GM21390 (cell line): ENCODE measurements around the gene TRIP10.

Experiments
- ATAC-seq: cut with Tn5 transposase; IDR thresholded peaks from one replicate; pipeline ENCODE4 v1.9.1; 2021; ENCODE audit not compliant: unreplicated experiment

TRIP10 gene

GRCh38 chr19:6725513-6726231, 13.8 kb upstream of the TRIP10 start:
- ATAC-seq, result no peak

DNA sequence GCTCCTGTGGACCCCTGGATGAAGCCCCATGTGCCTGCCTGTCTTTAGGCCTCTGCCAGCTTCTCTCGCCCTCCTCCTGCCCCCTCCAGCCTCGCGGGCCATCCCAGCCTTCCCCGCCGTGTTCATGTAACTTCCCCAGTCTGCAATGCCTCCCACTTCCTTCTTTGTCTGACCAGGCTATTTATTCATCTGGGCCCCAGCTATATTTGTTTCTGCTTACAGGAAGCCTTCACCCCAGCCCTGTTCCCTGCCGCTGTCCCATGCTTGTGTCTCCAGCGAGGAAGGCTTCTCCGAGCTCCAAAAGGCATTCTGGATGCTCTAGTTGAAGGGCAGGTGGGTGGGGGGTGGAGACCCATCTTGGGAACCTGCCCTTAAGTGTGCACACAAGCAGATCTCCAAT, 11.1 kb upstream of the TRIP10 start:
- ATAC-seq, result no peak

- no peak for ATAC-seq
Measured at GRCh38 chr19:6729573-6730152, 9.8 kb upstream of the TRIP10 start.

DNA sequence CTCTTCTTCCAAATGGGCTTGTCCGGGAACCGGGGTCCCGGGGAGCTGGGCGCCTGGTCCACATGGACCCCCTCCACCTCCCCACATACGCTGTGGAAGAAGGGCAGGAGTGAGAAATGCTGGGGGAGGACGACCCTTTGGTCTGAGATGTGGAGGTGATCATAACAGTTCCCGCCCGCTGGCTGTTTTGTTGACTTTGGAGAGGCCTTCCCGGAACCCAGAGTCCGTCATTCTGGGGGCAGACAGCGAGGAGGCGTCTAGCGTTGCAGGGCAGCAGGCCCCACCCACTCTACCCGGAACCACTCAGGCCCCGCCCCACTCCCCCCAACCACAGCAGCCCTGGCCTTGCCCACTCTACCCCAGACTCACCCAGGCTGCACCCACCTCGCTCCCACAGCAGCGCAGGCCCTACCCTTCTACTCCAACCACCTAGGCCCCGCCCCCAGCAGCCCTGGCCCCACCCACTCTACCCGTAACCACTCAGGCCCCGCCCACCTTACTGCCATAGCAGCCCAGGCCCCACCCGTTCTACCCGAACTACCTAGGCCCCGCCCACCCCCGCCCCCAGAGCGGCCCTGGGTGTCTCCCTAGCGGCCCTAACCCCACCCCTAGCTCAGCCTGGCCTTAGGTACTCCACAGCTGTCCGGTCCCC, 9.2 kb upstream of the TRIP10 start:
- no peak for ATAC-seq

- no peak for ATAC-seq
Measured at GRCh38 chr19:6730941-6731670, 8.4 kb upstream of the TRIP10 start.

DNA sequence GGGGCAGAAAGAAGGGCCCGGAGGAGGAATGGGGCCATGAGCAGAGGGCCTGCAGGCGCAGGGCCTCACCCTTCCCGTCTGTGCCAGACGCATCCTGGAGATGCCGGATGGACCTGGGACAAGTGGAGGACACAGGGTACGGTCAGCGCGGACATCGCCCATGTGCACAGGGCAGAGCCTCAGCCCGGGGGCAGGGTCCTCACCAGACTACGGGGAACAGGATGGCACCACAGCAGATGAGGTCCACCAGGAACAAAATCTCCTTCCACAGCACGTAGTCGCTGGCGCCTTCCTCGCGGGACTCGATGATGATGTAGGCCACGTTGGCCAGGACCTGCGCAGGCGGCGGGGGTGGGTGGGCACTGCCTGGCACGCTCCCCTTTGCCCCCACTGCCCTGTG, 7.7 kb upstream of the TRIP10 start:
- ATAC-seq, result no peak

GRCh38 chr19:6732803-6733337, 6.6 kb upstream of the TRIP10 start:
- ATAC-seq, result no peak

- ATAC-seq, result no peak
Measured at GRCh38 chr19:6733338-6734095, 6.0 kb upstream of the TRIP10 start.

DNA sequence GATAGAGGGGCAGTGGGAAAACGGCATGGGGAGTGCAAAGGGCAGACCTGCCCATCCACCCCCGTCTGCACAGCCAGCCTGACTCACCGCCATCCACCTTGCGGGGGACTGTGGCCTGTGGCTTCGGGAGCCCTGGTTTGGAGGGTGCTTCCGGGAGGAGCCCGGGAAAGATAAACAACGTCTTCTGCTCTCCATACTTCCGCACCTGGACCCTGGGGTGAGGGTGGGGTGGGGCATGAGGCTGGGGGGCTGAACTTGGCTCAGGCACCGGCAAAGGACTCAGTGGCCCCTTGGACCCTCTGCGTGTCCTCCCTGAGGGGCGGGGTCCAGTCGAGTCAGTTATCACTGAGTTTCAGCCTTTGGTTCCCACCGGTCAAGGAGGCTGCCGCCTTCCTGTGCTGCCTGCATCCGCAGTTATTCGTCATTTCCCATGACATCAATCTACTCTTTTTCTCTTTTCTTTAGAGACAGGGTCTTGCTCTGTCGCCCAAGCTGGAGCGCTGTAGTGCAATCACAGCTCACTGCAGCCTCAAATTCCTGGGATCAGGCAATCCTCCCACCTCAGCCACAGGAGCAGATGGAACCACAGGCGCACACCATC, 5.3 kb upstream of the TRIP10 start:
- ATAC-seq, result no peak

- no peak for ATAC-seq
Measured at GRCh38 chr19:6735181-6735911, 4.1 kb upstream of the TRIP10 start.

DNA sequence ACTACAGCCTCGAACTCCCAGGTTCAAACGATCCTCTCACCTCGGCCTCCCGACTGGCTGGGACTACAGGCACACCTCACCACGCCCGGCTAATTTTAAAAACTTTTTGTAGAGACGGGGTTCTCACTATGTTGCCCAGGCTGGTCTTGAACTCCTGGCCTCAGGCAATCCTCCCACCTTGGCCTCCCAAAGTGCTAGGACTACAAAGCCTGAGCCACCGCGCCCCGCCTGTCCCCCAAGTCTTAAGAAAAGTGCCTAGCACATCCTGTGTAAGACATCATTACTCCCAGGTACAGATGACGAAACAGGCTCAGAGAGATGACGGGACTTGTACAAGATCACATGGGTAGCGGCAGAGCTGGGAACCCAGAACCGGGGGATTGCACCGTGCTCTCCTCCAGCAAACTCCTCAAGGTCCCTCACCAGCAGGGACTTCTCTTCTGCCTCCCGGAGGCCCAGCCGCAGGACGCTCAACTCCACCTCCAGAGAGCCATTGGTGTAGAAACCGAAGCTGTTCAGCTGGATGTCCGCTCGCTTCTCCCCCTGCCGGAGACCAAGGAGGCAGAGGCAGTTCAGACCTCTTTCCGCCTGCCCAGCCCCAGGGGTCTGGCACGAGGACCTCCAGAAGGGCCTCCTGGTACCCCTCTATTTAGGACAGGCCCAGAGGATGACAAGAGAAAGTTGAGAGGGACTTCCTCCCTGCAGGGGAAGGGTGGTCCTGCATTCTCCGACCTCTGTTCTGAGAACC, 3.1 kb upstream of the TRIP10 start:
- no peak for ATAC-seq

DNA sequence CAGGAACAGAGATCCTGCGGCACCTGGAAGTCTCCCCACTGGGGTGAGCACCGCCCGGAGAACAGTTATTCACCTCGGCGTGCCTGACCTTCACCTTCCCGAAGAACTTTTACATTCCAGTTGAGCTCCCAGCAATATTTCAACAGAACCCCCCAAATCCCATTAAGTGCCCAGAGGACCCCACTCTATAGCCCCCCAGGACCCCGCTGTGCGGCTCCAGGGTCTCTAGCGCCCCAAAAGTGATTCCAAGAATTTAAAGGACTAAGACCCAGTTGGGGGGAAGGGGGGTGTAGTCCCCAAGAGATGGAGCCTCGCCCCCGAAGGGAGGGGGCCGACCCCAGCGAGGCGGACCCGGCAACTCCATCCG, 2.6 kb upstream of the TRIP10 start:
- ATAC-seq, result no peak

- ATAC-seq, result peak; percentile 52
Measured at GRCh38 chr19:6737284-6737872, 2.1 kb upstream of the TRIP10 start, which contains the start of gene GPR108. Gene GPR108, minus strand, starts transcription at chr19:6737580. Its CDS starts 4 bp downstream, at chr19:6737576.

DNA sequence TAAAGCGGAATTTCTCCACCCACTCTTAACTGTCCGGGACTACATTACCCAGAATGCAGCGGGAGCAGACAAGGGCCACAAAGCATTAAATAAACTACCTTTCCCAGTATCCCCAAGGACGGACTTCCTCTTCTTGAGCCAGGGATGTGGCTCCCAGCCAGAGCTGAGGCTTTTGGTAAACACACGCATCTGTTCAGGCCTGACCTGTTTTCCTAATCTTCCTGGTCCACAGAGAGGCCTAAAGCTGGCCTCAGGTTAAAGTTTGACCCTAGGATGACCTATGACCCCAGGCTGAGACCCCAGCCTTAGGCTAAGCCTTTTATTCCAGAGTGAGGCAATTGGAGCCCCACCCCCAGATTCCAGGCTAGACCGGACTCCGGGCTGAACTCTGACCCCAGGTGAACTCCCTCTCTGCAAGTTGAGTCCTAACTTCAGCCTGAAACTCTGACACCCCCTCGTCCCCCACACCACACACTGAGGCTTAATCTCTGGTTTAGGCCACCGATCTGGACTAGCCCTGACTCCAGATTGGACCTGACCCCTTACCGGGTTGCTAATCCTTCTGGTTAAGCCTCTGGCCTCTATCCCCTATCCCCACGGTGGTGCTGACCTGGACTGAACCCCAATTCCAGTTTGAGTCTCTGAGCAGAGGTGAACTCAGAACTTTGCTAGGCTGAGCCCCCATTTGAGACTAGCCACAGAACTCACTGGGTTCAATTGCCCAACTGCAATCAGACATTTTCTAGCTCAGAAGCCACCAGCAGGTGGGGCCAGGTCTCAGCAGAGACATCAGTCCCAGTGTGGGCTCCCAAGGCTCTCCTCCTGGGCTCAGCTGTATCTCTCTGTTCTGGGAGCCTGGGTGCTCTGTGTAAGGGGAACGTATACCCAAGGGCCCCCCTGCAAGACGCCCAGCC, 1.4 kb upstream of the TRIP10 start:
- ATAC-seq, result no peak

- ATAC-seq, result no peak
Measured at GRCh38 chr19:6738787-6739389, 592 bp upstream of the TRIP10 start.

- ATAC-seq, result no peak
Measured at GRCh38 chr19:6739883-6740588, 556 bp downstream of the TRIP10 start.
